ENCODE results near the gene RPL13. TPM values are rescaled to one million over a fixed set of nuclear protein-coding genes. Genes with fewer than 3 reads are reported as not detected.

The RPL13 gene
- total and polyA plus RNA-seq, 2 experiments from 2014 or later, result 1,293 to 5,939 TPM

Other genes with a start within 250 kb of the RPL13 start
- 70.1 and 111 TPM in 2 replicates for gene ANKRD11, start 70.1 kb upstream of the RPL13 start, total RNA-seq
- 131 and 159 TPM in 2 replicates for gene ANKRD11, start 70.1 kb upstream of the RPL13 start, polyA plus RNA-seq
- gene SPG7, start 52.3 kb upstream of the RPL13 start, total RNA-seq, result 173 and 248 TPM in 2 replicates
- gene SPG7, start 52.3 kb upstream of the RPL13 start, polyA plus RNA-seq, result 99.1 and 110 TPM in 2 replicates
- 0.88 and 2.2 TPM in 2 replicates for gene CPNE7, start 15.1 kb downstream of the RPL13 start, total RNA-seq
- 1.6 and 7.0 TPM in 2 replicates for gene CPNE7, start 15.1 kb downstream of the RPL13 start, polyA plus RNA-seq
- gene DPEP1, start 53.0 kb downstream of the RPL13 start, total RNA-seq, result 0.78 and 2.2 TPM in 2 replicates
- 0.64 and 2.1 TPM in 2 replicates for gene DPEP1, start 53.0 kb downstream of the RPL13 start, polyA plus RNA-seq
- gene CHMP1A, start 97.0 kb downstream of the RPL13 start, total RNA-seq, result 82.2 and 86.2 TPM in 2 replicates
- gene CHMP1A, start 97.0 kb downstream of the RPL13 start, polyA plus RNA-seq, result 87.5 and 89.6 TPM in 2 replicates
- gene SPATA33, start 97.2 kb downstream of the RPL13 start, total RNA-seq, result 8.3 and 12.6 TPM in 2 replicates
- gene SPATA33, start 97.2 kb downstream of the RPL13 start, polyA plus RNA-seq, result 13.2 and 13.5 TPM in 2 replicates
- 58.8 and 76.3 TPM in 2 replicates for gene CDK10, start 126.0 kb downstream of the RPL13 start, total RNA-seq
- gene CDK10, start 126.0 kb downstream of the RPL13 start, polyA plus RNA-seq, result 142 and 159 TPM in 2 replicates
- 15.5 and 25.2 TPM in 2 replicates for gene SPATA2L, start 141.0 kb downstream of the RPL13 start, total RNA-seq
- gene SPATA2L, start 141.0 kb downstream of the RPL13 start, polyA plus RNA-seq, result 12.3 and 17.1 TPM in 2 replicates
- 21.3 and 30.0 TPM in 2 replicates for gene VPS9D1, start 160.2 kb downstream of the RPL13 start, total RNA-seq
- gene VPS9D1, start 160.2 kb downstream of the RPL13 start, polyA plus RNA-seq, result 15.4 and 22.3 TPM in 2 replicates
- 30.4 and 43.2 TPM in 2 replicates for gene ZNF276, start 160.9 kb downstream of the RPL13 start, total RNA-seq
- 16.2 and 22.5 TPM in 2 replicates for gene ZNF276, start 160.9 kb downstream of the RPL13 start, polyA plus RNA-seq